C4-2B (cell line): ENCODE data around the gene CCT3.
"Not testable (repeated sequence)": the region's sequence is repeated elsewhere in the genome, so short reads cannot be mapped to it uniquely, and the experiment has no call there.

Source experiments
- H3K27ac ChIP-seq: fragments of 450-650 bp; 2 replicates; pipeline ENCODE4 v1.5.1; 2017
- ZFX ChIP-seq: fragments of 450-650 bp; IDR thresholded peaks from 2 replicates; pipeline ENCODE4 v1.6.1; 2017
- TF ChIP-seq, protein P1 (sequence below): fragments of 450-650 bp; conservative IDR thresholded peaks from 2 replicates; pipeline ENCODE4 v1.5.1; 2017; ENCODE audit warnings: mild to moderate bottlenecking

CCT3 gene

GRCh38 chr1:156357977-156358376 is 19.9 kb upstream of the CCT3 start:
- H3K27ac ChIP-seq = no peak overlapping the region
- TF ChIP-seq, protein P1, sequence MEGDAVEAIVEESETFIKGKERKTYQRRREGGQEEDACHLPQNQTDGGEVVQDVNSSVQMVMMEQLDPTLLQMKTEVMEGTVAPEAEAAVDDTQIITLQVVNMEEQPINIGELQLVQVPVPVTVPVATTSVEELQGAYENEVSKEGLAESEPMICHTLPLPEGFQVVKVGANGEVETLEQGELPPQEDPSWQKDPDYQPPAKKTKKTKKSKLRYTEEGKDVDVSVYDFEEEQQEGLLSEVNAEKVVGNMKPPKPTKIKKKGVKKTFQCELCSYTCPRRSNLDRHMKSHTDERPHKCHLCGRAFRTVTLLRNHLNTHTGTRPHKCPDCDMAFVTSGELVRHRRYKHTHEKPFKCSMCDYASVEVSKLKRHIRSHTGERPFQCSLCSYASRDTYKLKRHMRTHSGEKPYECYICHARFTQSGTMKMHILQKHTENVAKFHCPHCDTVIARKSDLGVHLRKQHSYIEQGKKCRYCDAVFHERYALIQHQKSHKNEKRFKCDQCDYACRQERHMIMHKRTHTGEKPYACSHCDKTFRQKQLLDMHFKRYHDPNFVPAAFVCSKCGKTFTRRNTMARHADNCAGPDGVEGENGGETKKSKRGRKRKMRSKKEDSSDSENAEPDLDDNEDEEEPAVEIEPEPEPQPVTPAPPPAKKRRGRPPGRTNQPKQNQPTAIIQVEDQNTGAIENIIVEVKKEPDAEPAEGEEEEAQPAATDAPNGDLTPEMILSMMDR = no peak
- TF ChIP-seq ZFX = no peak

GRCh38 chr1:156356875-156357534 is 18.9 kb upstream of the CCT3 start:
- TF ChIP-seq, protein P1 = peak; percentile 99
- TF ChIP-seq ZFX = no peak
- no peak overlapping the region for H3K27ac ChIP-seq

DNA sequence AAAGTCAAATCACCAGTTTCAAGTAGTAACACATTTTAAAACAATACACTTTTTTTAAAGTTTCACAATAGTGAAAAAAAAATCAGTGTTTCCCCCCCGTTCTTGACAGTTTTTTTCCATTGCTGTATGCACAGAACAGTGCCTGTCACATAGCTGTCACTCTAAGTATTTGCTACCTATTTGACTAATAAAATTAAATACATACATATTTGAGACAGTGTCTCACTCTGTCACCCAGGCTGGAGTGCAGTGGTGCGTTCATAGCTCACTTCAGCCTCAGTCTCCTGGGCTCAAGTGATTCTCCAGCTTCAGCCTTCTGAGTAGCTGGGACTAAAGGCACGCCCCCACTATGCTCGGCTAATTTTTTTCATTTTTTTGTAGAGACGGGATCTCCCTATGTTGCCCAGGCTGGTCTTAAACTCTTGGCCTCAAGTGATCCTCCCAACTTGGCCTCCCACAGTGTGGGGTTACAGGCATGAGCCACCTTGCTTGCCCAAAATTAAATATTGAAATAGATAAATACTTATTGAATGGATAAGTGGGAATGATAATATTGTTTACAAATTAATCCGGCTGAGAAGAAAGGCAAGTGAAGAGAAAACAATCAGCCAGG is 18.3 kb upstream of the CCT3 start:
- TF ChIP-seq ZFX = no peak
- TF ChIP-seq, protein P1 = 0 out of 2 replicates have a peak, but pooled peaks have one; percentile 6

DNA sequence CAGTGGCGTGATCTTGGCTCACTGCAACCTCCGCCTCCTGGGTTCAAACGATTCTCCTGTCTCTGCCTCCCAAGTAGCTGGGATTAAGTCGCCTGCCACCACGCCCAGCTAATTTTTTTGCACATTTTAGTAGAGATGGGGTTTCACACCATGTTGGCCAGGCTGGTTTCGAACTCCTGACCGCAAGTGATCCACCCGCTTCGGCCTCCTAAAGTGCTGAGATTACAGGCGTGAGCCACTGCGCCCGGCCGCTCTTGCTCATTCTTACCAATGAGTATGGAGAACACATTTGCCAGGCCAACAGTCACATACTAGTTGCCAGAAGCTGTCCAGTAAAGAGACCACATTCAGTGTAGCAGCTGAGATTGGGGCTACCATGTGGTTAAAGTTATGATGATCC is 14.4 kb upstream of the CCT3 start:
- H3K27ac ChIP-seq = not testable (repeated sequence)

More for the DNA sequence above, 18.3 kb upstream of the CCT3 start:
- no peak overlapping the region for H3K27ac ChIP-seq

- no peak for TF ChIP-seq ZFX
- TF ChIP-seq, protein P1 = no peak
- no peak overlapping the region for H3K27ac ChIP-seq
Observed at GRCh38 chr1:156347331-156347730, 9.2 kb upstream of the CCT3 start.

DNA sequence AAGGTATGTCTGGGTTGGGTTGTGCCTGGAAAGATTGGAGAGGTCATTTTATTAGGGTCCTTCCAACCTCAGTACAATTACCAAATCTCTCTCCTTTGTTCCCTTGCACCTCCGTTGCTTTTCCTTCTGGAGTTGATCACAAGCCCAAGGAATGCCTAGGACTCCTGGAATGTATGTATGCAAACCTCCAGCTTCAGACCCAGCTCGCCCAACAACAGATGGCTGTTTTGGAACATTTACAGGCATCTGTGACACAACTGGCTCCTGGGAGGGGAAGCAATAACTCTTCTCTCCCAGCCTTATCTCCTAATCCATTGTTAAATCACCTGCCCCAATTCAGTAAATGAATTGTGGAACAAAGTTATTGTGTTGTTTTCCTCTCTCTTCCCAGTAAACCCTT is 8.5 kb upstream of the CCT3 start:
- TF ChIP-seq, protein P1 = no peak
- TF ChIP-seq ZFX = no peak
- H3K27ac ChIP-seq = no peak overlapping the region

GRCh38 chr1:156346035-156346434 is 7.9 kb upstream of the CCT3 start:
- not testable (repeated sequence) for H3K27ac ChIP-seq

DNA sequence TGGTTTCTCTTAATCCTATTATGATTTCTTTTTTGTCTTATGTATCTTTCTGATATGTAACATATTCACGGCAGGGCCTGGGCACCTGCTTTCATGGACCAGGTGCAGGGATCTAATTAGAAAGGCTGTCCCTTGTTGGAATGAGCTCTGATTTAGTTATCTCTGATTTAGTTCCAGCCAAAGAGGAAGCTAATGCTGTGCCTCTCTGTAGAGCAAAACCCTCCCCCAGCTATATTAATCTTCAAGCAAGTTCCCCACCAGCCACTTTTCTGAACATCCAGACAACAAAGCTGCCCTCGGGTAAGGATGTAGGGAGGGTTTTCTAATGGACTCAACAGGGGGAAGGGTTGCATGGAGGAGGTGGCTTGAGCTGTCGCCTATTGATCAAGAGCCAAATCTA is 6.3 kb upstream of the CCT3 start:
- H3K27ac ChIP-seq = no peak overlapping the region
- TF ChIP-seq ZFX = no peak
- TF ChIP-seq, protein P1 = no peak
